Right ventricle myocardium superior (tissue), 1 donor: ENCODE data around the gene ECEL1. TPM values are rescaled to one million over a fixed set of nuclear protein-coding genes. Genes with fewer than 3 reads are reported as not detected.
"Not testable (repeated sequence)": the region's sequence is repeated elsewhere in the genome, so short reads cannot be mapped to it uniquely, and the experiment has no call there.

ENCODE experiments used
- ATAC-seq: fragments of 200-7000 bp; cut with Tn5 transposase; one replicate; pipeline ENCODE4 v1.9.1; 2020; ENCODE audit warnings: mild to moderate bottlenecking; ENCODE audit not compliant: poor library complexity
- DNase-seq: peaks from one replicate; pipeline ENCODE4 v3.0.0-alpha.2; 2020
- intact Hi-C: fragments of 100-400 bp; cut with DNase I; formaldehyde crosslinking; loops from one replicate; pipeline ENCODE4 v1.11.2; 2022
- total RNA-seq: library from RNA; stranded (reverse); fragmentation: NEBNext Ultra II Directional; extraction: Animal tissue kit (Norgen Biotek cat#: 25700); gene quantifications from one replicate; pipeline ENCODE4 v1.2.1, GENCODE V29; 2021
- donor health status: DM: no; HTN: yes; CAD: no; lungs with severe emphysema.

The ECEL1 gene
- total RNA-seq, 1 donor from 2014 or later, result not detected

DNA sequence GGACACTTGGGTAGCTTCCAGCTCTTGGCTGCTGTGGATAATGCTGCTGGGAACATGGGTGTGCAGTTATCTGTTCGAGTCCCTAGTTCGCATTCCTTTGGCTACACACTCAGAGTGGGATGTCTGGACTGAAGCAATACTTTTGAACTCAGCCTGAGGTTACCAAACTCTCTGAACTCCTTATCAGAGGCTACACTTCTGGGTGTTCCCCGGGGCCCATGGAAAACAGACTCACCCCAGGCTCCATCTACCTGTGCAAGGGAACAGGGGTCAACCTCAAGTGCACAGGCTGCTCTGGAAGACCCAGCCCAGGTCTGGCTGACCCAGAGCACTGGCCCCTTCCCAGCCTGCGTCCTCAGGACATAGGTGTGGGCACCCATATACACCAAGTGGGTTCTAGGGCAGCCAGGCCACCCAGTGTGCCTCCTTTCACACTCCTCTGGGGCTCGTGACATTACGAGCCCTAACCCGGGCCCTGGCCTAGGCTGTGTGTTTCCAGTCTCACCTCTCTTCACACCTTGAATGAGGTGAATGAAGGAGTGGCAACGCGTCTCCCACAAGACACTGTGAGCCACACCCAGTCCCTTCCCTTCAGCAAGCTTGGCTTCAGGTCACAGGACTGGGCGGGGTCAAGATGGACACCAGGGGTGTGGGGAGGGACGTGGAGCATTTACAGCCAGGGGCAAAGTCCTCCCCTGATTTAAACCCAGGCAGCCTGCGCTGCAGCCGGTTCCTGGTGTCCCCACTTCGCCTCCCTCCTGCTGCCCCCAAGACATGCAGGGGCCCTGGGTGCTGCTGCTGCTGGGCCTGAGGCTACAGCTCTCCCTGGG, 32.0 kb downstream of the ECEL1 start, which contains the start of gene ALPI:
TSS of gene ALPI (plus strand) at position 728 of the 830 bp plus-strand sequence. CDS start at position 775, 47 bp downstream.
- no peak for DNase-seq
- intact Hi-C loops, result no loop called here

DNA sequence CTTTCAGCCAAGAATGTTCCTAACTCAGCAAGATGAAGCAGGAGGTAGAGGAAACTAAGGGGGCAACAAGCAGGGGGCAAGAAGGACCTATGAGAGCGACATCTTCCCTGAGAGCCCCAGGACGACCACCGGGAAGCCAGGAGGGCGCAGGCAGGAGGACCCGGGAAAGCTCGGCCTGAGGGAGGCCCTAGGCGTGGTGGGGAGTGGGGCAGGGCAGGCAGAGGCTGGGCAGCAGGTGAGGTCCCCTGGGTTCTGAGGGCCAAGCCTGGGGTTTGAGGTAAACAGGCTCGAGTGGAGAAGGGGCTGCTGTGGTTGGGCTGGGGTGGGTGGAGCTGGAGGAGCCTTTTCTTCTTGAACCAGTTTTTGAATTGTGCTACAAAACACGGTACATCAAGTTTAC, 33.0 kb downstream of the ECEL1 start:
- DNase-seq, result no peak
- no peak for ATAC-seq
- intact Hi-C loops, result loop anchor here (5.0 kb wide), 1 partner anchor 68 kb away; the partner anchor contains the start of gene PRSS56

More for the DNA sequence above, 32.0 kb downstream of the ECEL1 start, which contains the start of gene ALPI:
- peak; percentile 22 for ATAC-seq

DNA sequence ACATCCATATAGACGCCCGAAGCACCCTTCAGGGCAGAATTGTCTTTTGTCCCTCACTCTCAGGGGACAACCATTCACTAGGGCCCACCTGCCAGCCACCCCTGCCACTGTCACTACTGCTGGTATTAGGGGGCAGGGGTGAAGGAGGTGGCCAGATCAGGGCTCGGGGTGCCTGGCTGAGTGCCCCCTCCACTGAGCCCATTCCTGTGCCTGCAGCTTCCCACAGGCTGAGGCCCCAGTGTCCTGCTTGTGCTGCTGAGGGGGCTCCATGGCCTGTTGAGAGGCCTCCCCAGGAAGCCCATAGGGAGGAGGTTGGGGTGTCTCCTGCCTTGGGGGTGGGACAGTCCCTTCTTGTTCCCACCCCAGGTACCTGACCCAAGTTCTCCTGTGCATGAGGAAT, 36.0 kb downstream of the ECEL1 start:
- intact Hi-C loops, result loop anchor here (5.0 kb wide), 1 partner anchor 71 kb away; the partner anchor contains the start of gene PRSS56
- ATAC-seq, DNase-seq: not testable (repeated sequence)

DNA sequence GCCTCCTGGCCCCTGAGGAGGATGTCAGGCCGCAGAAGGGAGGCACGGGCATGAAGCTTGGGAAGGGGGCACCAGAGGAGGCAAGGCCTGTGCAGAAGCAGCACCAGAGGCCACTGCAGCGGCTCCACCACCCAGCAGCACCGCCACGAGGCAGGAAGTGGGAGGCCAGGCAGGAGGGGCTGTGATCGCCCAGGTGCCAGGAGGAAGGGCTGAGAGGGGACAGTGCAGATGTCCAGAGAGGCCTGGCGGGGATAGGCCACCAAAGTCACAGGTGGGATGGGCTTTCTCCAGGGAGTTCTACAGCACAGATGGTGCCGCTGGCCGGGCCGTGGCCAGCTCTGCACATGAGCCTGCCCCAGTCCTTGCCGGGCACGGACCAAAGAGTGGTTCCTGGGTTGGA, 37.7 kb downstream of the ECEL1 start:
- ATAC-seq (no peak), DNase-seq (no peak)
- intact Hi-C loops, result loop anchor here (5.0 kb wide), 1 partner anchor 72 kb away; the partner anchor contains the start of gene PRSS56

DNA sequence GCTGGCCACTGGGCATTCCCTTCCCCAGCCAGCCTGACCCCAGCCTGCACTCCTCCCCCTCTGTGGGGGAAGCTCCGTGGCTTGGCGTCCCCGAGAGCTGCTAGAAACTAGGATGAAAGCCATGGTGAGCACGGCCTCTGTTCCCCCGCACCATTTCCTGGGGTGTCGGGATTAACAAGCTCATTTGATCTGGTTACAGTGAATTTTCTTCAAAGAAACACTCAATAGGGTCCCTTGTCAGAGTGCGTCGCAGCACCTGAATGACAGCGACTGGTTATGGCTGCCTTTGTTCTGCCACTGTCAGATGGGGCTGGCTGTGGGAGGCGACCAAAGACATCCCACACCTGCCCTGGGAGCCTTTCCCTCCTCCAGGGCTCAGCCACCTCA, 39.3 kb downstream of the ECEL1 start:
- intact Hi-C loops, result no loop called here
- ATAC-seq (no peak), DNase-seq (no peak)

DNA sequence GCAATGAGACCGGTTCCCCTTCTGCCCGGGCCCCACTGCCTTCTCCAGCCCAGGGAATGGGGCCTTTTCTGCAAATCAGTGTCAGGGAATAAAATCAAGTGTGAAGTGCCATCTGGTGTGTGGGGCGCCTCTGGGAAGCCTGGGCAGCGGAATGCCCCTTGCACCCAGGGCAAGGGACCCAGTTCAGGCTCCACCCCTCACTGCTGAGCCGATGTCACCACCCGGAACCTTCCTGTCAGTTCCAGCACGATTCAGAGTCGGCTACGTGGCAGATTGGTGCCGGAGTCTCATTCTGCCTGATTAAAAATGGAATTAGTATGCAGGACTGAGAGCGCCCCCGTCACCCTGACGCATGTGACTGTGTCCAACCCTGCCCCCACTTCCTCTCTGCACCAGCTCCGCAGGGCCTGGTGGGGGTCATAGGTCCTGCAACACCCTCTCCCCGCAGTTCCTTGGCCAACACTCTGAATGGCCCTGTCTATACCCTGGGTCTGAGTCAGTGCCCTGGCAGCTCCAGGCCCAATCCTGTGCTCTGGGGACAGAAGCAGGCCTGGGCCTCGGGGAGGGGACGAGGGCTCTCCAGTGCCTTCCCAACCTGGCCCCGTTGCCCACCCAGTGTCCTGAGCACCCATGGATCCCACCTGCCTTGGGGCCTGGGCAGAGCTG, 39.9 kb downstream of the ECEL1 start:
- DNase-seq, result no peak
- intact Hi-C loops, result no loop called here

DNA sequence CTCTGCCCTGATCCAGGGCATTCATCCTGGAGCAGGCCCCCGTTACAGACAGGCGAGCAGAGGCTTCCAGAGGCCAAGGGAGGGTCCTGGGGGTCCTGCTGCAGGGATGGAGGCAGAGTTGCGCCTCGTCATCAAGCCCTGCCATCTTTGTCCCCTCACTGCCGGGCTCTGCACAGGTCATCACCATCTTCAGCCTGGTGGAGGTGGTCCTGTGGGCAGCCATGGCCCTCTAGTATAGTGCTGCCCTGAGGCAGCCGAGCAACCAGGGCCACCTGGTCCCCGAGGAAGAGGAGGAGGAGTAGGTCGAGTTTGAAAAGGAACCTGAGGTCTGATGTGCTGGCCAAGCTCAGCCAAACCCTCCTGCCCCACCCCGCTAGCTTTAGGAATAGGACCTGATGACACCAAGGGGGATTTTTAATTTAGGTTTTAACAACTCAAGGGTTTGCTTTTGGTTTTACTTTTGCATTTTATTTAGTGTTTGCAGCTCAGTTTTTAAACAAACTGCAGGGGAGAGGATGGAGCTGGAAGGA, 40.5 kb downstream of the ECEL1 start:
- DNase-seq, result no peak
- intact Hi-C loops, result no loop called here
- no peak for ATAC-seq

More for the DNA sequence above, 39.9 kb downstream of the ECEL1 start:
- no peak for ATAC-seq

DNA sequence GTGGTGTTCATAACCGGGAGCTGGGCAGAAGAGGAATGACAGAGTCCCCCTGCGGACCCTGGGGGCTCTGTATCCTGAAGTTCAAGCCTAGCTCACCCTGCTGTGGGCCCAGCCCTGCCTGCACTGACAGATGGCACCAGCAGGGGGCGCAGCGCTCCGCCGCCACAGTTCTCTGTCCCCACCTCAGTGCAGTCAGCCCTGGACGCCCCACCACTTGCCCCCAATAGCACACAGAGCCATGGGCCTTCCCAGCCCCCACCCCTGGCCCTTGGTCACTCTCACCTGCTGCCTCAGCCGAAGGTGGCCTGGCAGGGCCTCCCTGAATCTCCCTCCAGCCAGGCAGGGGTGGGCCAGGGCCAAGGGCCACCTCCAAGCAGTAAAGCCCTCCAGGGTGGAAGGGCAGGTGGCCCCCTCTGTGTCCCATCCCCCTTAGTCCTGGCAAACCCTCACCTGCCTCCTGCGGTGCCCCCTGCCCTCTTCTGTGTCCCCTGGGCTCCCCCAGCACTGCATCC, 41.3 kb downstream of the ECEL1 start:
- ATAC-seq, result peak; percentile 40
- intact Hi-C loops, result not testable (repeated sequence)
- DNase-seq, result peak; percentile 42

DNA sequence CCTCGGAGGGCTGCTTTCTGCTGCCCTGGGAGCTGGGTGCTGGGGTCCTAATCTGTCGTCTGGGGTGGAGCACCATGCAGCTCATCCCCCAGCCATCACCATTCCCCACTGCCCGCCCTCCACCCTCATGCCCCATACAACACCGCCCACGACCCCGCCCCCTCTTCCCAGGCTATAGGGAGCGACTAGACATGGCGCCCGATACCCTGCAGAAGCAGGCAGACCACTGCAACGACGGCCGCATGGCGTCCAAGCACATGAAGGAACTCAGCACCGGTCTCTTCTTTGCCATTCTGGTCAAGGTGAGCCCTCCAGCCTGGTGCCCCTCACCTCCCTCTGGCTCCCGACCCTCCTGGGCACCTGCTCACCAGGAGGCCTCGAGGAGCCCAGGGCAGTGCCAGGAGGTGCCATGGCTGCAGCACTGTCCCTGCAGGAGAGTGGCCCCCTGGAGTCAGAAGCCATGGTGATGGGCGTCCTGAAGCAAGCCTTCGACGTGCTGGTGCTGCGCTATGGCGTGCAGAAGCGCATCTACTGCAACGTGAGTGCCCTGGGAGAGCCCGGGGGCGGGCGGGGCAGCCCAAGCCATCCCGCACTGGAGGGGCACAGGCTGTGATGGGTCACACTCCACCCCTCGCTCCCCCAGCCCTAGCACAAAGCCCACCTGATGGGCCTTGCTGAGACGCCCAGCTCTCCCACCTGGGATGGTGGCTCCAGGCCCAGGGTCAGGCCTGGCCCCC, 42.3 kb downstream of the ECEL1 start:
- intact Hi-C loops, DNase-seq, ATAC-seq: not testable (repeated sequence)

DNA sequence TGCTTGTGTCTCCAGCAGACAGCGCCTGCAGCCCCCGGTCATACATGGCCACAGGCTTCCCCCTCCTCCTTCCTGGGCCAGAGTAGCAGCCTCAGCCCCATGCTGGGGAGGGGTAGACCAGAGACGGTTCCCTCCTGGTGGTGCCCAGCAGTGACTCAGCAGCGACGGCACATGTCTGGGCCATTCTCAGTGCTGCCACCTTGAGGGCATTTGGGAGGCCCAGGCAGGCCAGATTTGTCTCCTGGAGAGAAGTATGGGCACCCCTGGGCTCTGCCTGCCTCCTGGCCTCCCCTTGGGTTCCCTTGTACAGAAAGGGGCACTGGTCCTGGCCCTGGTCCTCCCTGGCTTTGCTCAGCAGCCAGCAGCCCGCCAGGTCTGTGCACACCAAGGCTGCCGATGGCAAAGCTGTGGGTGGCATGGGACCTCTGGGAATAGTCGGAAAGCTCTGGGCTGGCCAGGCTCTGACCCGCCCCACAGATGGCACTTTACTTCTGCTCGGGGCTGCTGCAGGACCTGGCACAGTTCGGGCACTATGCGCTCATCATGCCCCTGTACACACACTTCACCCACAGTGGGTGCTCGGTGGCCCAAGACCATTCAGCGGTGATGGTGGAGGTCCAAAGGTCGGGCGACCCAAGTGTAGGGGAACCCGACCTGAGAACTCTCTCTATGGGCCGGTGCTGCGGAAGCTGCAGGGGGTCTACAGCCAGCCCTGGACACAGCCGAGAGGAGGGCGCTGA, 43.1 kb downstream of the ECEL1 start:
- ATAC-seq, result no peak
- peak; percentile 46 for DNase-seq
- intact Hi-C loops, result no loop called here

DNA sequence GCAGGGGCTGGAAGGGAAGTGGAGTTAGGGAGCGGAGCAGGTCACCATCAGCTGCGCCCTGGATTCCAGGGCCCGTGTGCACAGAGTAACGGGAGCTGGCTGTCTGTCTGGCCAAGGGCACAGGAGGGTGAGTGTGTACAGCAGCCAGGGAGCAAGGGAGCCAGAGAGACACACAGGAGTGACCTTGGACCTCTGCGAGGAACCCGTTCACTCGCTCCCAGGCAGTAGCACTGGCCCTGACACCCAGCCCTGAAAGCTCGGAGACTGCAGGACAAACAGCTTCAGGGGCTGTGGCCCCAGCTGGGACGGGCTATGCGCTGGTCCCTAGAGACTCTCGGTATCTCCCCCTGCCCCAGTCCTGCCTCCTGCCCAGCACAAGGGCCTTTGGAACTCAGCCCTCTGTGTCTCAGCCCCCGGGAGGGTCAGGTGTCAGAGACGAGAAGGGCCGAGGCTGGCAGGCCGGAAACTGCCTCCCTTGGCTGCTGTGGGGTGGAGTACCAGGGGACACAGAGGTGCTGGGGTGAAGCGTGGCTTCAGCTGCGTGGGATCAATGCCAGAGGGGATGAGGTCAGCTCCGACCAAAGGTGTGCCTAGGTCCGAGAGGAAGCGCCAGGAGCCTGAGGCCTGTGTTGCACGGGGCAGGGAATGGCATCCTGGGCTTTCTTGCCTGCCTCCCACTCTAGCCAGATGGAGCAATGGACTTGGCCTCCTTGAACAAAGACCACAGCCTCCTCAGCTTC, 43.8 kb downstream of the ECEL1 start:
- DNase-seq, ATAC-seq, intact Hi-C loops: not testable (repeated sequence)

DNA sequence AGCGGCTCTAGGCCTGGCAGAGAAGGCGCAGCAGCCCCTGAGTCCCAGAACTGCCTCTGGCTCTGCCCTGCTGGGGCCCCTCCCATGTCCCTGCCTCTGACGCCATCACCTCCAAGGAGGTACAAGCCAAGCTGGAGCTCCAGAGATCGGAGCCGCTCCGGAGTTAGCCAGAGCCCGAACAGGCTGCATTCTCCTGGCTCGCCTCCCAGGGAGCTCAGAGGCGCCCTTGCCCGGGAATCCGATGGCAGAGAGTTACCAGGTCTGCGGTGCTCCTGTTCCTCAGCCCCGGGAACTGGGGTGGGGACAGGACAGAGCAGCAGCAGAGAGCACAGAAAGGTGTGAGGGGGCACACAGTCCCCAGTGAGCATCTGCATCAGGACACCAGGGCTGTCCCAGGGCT, 44.6 kb downstream of the ECEL1 start:
- intact Hi-C loops, DNase-seq: not testable (repeated sequence)

DNA sequence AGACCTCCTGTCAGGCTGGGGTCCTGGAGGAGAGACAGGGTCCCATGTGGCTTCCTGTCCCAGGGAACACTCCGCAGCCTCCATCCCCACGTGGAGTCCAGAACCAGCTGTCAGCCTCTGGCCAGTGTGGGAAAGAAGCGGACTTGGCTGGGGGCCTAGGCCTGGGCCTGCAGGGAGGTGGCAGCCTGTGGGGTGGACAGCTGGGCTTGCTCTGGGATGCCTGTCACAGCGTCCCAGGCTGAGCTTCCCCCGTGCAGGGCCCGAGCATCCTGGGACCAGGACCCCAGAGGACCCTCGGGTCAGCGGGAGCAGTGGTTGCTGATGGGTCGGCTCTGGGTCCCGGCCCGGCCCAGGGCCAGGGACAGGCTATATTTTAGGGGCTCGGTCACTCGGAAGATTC, 45.2 kb downstream of the ECEL1 start:
- DNase-seq, result not testable (repeated sequence)

More for the DNA sequence above, 44.6 kb downstream of the ECEL1 start:
- peak; percentile 5 for ATAC-seq

DNA sequence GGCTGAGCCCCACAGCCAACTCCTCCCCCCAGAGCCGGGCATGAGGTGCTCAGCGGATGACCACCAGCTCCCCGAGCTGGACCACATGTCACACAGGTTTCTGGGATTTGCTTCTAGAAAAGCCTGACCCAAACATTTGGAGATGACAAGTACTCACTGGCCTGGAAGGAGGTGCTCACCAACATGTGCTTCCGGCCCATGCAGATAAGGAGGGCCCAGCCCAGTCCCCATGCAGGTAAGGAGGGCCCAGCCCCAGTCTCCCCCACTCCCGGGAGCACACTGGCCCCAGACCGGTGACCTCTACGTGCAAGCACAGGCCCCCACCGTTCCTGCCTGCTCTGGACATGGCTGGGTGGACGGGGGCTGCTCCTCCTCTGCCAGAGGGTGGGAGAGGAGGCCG, 45.7 kb downstream of the ECEL1 start:
- ATAC-seq, intact Hi-C loops: not testable (repeated sequence)
- DNase-seq, result peak; percentile 33

More for the DNA sequence above, 45.2 kb downstream of the ECEL1 start:
- intact Hi-C loops, ATAC-seq: not testable (repeated sequence)

DNA sequence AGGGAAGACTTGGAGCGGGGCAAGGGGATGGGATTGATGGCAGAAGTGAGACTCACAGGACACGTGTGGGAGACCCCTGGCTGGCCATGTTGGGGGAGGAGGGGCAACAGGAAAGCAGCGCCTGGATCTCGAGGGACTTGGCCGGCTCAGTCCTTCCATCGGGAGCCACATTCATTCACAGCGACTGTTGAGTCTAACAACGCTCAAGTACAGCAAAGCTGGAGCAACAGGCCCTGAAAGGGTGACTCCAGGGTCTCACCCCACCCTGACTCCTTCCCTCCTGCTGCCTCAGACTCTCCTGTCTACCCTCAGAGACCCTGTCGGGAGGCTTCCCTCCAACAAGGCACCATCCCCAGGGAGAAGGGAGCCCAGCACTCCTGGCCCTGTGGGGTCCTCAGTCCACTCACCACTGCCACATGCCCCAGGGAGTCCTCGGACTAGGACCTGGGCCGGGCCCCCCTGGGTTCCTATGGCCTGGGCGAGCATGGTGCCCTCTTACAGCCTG, 46.4 kb downstream of the ECEL1 start:
- DNase-seq (peak; percentile 36), ATAC-seq (no peak)
- intact Hi-C loops, result no loop called here

DNA sequence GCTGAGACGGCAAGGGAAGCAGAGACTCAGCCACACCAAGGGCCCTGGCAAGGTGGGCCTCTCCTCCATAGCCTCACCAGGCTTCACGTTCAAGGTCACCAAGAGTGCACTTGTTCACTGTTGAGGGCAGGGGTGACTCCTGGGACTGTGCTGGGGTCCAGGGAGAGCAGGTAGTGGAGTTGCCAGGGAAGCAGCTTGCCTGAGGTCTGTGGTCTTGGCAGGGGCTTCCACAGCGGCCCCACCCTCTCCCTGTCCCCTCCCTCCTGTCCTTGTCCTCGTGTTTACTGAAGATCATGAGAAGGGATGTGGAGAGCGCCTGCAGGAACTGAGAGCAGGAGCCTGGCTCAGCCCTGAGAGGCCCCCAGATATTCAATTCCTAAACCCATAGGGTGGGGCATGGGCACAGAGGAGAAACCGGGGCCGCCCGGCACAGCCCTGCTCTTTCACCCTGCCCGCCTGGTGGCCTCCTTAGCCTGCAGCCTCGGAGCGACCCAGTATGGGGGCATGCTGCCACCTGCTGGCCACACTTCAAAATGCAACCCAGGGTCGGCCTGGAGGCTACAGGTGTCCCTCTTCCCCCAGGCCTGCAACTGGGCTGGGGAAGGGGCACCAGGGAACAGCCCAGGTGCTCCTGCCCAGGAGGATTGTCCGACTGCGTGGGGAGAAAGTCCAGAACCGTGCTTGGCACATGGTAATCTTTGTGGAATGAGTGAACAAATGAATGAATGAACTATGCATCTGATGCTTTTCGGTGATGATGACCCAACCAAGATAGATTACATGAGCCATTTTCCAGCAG, 47.2 kb downstream of the ECEL1 start:
- DNase-seq (peak; percentile 89), ATAC-seq (peak; percentile 91)
- intact Hi-C loops, result not testable (repeated sequence)
